T-helper 9 cell (primary cell): ENCODE measurements around the gene RPP14.
"Not testable (repeated sequence)": the region's sequence is repeated elsewhere in the genome, so short reads cannot be mapped to it uniquely, and the experiment has no call there.

ENCODE experiments used
- DNase-seq: peaks from one replicate; pipeline ENCODE4 v3.0.0-alpha.2; 2020

The RPP14 gene

DNA sequence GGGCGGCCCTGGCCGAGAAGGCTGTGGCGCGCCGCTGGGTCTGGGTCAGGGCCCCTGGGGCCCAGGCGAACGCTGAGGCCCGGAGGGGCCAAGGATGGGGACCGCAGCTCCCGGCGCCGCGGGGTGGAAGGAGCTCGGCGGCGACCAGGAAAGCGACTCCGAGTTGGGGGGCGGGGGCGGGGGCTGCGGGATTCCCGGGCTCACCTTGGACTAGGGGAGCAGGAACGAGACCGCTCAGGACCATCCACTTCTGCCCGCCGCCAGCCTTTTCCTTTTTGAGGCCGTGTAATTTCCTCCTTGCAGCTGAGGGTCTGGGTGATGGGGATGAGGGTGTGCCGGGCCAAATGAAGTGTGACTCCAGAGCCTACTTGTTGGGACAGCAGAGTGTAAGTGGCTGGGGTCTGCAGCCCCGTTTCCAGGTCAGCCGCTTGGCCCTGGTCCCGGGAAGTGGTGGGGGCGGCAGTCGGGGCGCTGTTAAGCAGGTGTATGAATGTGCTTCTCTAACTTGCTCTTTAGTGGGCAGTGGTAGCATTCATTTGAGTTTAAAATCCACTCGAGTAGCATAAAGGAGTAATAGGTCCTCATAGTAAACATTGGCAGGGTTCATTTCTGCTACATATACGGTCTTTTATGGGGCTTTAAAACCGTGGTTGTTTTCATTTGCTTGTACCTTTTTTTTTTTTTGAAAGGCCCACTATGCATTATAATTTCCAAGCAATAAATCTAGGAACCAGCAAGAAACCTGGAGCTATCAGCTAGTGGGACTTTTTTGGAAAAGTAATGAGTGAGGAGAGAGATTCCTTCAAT is 27.4 kb downstream of the RPP14 start:
- DNase-seq: no peak

GRCh38 chr3:58334013-58334321 is 27.9 kb downstream of the RPP14 start:
- no peak for DNase-seq

GRCh38 chr3:58334506-58334884 is 28.4 kb downstream of the RPP14 start:
- DNase-seq: no peak

GRCh38 chr3:58335652-58335947 is 29.6 kb downstream of the RPP14 start:
- no peak for DNase-seq

- no peak for DNase-seq
Measured at GRCh38 chr3:58336135-58336882, 30.3 kb downstream of the RPP14 start.

DNA sequence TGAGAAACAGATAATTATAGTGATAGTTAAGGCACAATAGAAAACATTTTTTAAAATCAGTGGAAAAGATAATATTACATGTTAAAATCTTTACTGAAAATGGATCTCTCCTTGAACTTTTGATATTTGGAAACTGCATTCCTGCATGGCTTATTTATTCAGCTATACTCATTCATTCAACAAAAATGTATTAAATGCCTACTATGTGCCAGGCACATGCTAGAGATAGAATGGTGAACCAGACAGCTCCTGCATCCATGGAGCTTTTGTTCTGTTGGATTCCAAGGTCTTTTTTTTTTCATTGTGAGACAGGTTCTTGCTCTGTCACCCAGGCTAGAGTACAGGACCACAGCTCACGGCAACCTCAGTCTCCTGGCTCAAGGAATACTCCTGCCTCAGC is 31.1 kb downstream of the RPP14 start:
- DNase-seq: no peak

DNA sequence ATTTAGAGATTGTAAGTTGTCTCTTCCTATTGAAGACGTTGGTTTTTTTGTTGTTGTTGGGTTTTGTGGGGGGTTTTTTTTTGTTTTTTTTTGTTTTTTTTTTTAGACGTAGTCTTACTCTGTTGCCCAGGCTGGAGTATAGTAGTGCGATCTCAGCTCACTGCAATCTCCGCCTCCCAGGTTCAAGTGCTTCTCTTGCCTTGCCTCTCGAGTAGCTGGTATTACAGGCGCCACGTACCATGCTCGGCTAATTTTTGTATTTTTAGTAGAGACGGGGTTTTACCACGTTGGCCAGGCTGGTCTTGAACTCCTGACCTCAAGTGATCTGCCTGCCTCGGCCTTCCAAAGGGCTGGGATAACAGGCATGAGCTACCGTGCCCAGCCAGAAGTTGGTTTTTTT is 33.1 kb downstream of the RPP14 start:
- not testable (repeated sequence) for DNase-seq

DNA sequence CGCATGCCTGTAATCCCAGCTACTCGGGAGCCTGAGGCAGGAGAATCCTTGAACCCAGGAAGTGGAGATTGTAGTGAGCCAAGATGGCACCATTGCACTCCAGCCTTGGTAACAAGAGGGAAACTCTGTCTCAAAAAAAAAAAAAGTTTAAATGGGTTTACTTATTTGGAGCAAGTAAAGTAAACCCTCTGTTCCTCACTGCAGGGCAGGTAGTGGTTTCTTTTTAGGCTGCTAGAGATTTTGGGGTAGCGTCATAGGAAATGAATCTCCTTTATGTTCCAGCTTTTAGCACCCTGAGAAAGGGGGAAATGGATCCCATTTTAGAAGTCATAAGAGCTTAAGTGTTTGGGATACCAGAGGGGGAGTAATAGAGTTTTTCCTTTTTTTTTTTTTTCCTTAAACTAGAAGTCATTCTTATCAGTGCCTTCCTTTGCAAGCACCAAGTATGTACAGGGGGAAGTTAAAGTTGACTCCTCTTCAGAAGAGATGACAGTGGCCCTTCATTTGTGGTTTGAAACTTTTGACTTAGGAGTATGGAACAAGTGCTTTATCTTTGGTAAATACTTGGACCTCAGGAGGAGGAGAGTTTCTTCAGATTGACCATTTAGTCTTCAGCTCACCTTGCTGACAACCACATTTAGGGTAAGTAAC is 34.7 kb downstream of the RPP14 start:
- no peak for DNase-seq

DNA sequence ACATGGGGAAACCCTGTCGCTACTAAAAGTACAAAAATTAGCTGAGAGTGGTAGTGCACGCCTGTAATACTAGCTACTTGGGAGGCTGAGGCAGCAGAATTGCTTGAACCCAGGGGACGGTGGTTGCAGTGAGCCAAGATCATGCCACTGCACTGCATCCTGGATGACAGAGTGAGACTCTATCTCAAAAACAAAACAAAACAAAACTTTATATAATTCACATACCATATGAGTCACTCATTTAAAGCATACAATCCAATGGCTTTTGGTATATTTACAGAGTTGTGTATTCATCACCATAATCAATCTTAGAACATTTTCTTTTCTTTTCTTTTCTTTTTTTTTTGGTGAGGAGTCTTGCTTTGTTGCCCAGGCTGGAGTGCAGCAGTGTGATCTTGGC is 35.3 kb downstream of the RPP14 start:
- DNase-seq: no peak

DNA sequence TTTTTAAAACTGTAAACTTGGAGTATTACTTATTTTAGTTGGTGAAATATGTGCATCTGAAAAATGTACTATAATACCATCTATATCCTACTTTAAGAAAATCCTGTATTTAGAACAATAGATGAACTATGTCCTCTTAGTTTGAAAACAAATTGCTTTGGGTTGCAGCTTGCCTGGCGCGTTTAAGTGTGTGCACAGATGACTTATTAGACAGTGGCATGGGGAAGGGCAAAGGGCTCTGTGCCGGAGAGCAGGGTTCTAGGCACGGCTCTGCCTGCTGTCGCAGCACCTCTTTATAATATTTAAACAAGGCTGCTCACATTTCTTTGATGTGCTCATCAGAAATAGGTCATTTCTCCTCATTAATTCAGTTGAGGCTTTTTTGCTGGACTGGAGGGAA is 36.6 kb downstream of the RPP14 start:
- no peak for DNase-seq

- no peak for DNase-seq
Measured at GRCh38 chr3:58345457-58345856, 39.4 kb downstream of the RPP14 start.

- no peak for DNase-seq
Measured at GRCh38 chr3:58346368-58346767, 40.3 kb downstream of the RPP14 start.

GRCh38 chr3:58347984-58348383 is 41.9 kb downstream of the RPP14 start:
- DNase-seq: no peak

GRCh38 chr3:58349792-58350626 is 44.0 kb downstream of the RPP14 start:
- no peak for DNase-seq

- DNase-seq: no peak
Measured at GRCh38 chr3:58350627-58351013, 44.6 kb downstream of the RPP14 start.

GRCh38 chr3:58351920-58352319 is 45.9 kb downstream of the RPP14 start:
- no peak for DNase-seq

- DNase-seq: no peak
Measured at GRCh38 chr3:58352626-58353025, 46.6 kb downstream of the RPP14 start.

GRCh38 chr3:58353722-58354553 is 47.9 kb downstream of the RPP14 start:
- DNase-seq: no peak

GRCh38 chr3:58355179-58355578 is 49.1 kb downstream of the RPP14 start:
- DNase-seq: no peak

GRCh38 chr3:58356054-58356453 is 50.0 kb downstream of the RPP14 start:
- DNase-seq: no peak

DNA sequence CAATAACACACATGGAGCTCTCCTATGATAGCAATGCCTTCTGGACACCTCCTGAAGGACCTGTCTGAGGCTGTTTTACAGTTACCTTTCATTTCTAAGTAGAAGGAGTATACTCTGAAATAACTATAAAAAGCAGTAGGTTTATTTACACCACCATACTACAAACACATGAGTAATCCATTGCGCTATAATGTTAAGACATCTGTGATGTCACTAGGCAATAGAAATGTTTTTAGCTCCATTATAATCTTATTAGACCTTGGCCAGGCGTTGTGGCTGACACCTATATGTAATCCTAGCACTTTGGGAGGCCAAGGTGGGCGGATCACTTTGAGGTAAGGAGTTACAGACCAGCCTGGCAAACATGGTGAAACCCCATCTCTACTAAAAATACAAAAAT is 51.4 kb downstream of the RPP14 start:
- DNase-seq: no peak

DNA sequence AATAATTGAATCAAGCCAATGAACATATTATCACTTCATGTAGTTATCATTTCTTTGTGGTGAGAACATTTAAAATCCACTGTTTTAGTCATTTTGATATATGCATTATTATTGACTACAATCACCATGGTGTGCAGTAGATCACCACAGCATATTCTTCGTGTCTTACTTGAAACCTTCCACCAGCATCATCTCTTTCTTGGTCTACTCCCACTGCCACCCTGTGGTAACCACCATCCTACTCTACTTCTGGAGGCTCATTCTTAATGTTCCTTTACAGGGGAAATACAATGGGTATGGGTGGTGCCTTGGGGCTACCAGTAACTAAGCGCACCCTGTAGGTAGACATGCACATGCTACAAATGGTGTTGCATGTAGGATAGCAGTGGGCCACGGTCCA is 52.0 kb downstream of the RPP14 start:
- DNase-seq: no peak
